ENCODE measurements around the gene HMG20B. TPM values are rescaled to one million over a fixed set of nuclear protein-coding genes. Genes with fewer than 3 reads are reported as not detected.
"Not testable (repeated sequence)": the region's sequence is repeated elsewhere in the genome, so short reads cannot be mapped to it uniquely, and the experiment has no call there.

Gene HMG20B
- total RNA-seq, 5 donors from 2014 or later (not counting 1 experiment from before 2014, with no cell fraction given): 38.0 to 81.6 (median 74.7) TPM

- Histone ChIP-seq H3K36me3 (ENCODE audit: control insufficient read depth in 2 of 2, extremely low read depth in 1 of 2, insufficient read depth in 1 of 2, low read length in 1 of 2) (no peaks in the 10 kb centered on the region), H3K4me1 (ENCODE audit: control insufficient read depth in 1 of 2, extremely low read depth in 1 of 2, insufficient read depth in 2 of 2, low read length in 2 of 2) (no peaks in the 10 kb centered on the region), H3K27me3 (replicated peaks in 1 of 2; ENCODE audit: control insufficient read depth in 2 of 2, extremely low read depth in 1 of 2, insufficient read depth in 2 of 2, low read length in 1 of 2) (no peaks in the 10 kb centered on the region), H3K27ac (ENCODE audit: low read length) (no peak overlapping the region), H3K4me3 (ENCODE audit: control insufficient read depth in 1 of 2, extremely low read depth in 1 of 2, low read length in 1 of 2) (no peak overlapping the region), H3K9me3 (no peaks in the 10 kb centered on the region)
- DNase-seq: no peak
- no peaks in the 10 kb centered on the region for H3K36me3 Mint-ChIP-seq
- WGBS (ENCODE audit: insufficient coverage): 80% methylated on average over 4 of the region's 17 CpGs
- H3K27ac Mint-ChIP-seq: no peak overlapping the region
- ChIA-PET CTCF (no interaction called here), POLR2A (no interaction called here)
- no peaks in the 10 kb centered on the region for H3K9me3 Mint-ChIP-seq
- no peak for ATAC-seq (replicated peaks in 1 of 4)
- H3K4me1 Mint-ChIP-seq: no peaks in the 10 kb centered on the region
- no peak overlapping the region for H3K4me3 Mint-ChIP-seq
- no peaks in the 10 kb centered on the region for H3K27me3 Mint-ChIP-seq
Measured at GRCh38 chr19:3563709-3564524, 8.8 kb upstream of the HMG20B start.

- no peaks in the 10 kb centered on the region for H3K27me3 ChIP-seq (replicated peaks in 1 of 2; ENCODE audit: control insufficient read depth in 2 of 2, extremely low read depth in 1 of 2, insufficient read depth in 2 of 2, low read length in 1 of 2)
- H3K9me3 ChIP-seq: no peaks in the 10 kb centered on the region
- ATAC-seq (replicated peaks in 1 of 4) (no peak), DNase-seq (no peak)
- H3K36me3 ChIP-seq (ENCODE audit: control insufficient read depth in 2 of 2, extremely low read depth in 1 of 2, insufficient read depth in 1 of 2, low read length in 1 of 2): no peaks in the 10 kb centered on the region
- Mint-ChIP-seq H3K9me3 (no peaks in the 10 kb centered on the region), H3K27ac (no peak overlapping the region), H3K36me3 (no peaks in the 10 kb centered on the region), H3K27me3 (no peaks in the 10 kb centered on the region), H3K4me3 (no peak overlapping the region), H3K4me1 (no peaks in the 10 kb centered on the region)
- WGBS (ENCODE audit: insufficient coverage): 89% methylated on average over 19 of the region's 19 CpGs
- H3K27ac ChIP-seq (ENCODE audit: low read length): no peak overlapping the region
- CTCF ChIA-PET: no interaction called here
- no peak overlapping the region for H3K4me3 ChIP-seq (ENCODE audit: control insufficient read depth in 1 of 2, extremely low read depth in 1 of 2, low read length in 1 of 2)
- POLR2A ChIA-PET: interaction anchor here in 1 of 2 donors (0.6 kb wide), 2 partner anchors 13 to 821 kb away, joined by 6 to 12 read pairs; no protein-coding TSS in a partner anchor
- no peaks in the 10 kb centered on the region for H3K4me1 ChIP-seq (ENCODE audit: control insufficient read depth in 1 of 2, extremely low read depth in 1 of 2, insufficient read depth in 2 of 2, low read length in 2 of 2)
Measured at GRCh38 chr19:3565139-3565538, 7.6 kb upstream of the HMG20B start.

GRCh38 chr19:3570042-3570441, 2.7 kb upstream of the HMG20B start:
- H3K9me3 ChIP-seq: not testable (repeated sequence)

GRCh38 chr19:3570606-3571011, 2.1 kb upstream of the HMG20B start:
- peaks cover 14 to 21% (median 18%) of the 10 kb centered on the region in 3 donors for H3K4me1 Mint-ChIP-seq

More at GRCh38 chr19:3570042-3570441, 2.7 kb upstream of the HMG20B start:
- H3K27me3 ChIP-seq (replicated peaks in 1 of 2; ENCODE audit: control insufficient read depth in 2 of 2, extremely low read depth in 1 of 2, insufficient read depth in 2 of 2, low read length in 1 of 2); H3K27ac ChIP-seq (ENCODE audit: low read length); H3K36me3 Mint-ChIP-seq; H3K27ac Mint-ChIP-seq; DNase-seq; H3K36me3 ChIP-seq (ENCODE audit: control insufficient read depth in 2 of 2, extremely low read depth in 1 of 2, insufficient read depth in 1 of 2, low read length in 1 of 2); ATAC-seq (replicated peaks in 1 of 4); H3K27me3 Mint-ChIP-seq; H3K4me3 Mint-ChIP-seq; H3K9me3 Mint-ChIP-seq; H3K4me3 ChIP-seq (ENCODE audit: control insufficient read depth in 1 of 2, extremely low read depth in 1 of 2, low read length in 1 of 2): not testable (repeated sequence)
- ChIA-PET POLR2A (interaction anchor here in 1 of 2 donors (0.6 kb wide), 2 partner anchors 381 to 1886 kb away, joined by 4 to 11 read pairs; no protein-coding TSS in a partner anchor), CTCF (interaction anchor here in 1 of 2 donors (0.7 kb wide), 1 partner anchor 180 kb away, joined by 3 read pairs; no protein-coding TSS in a partner anchor)
- 100% methylated on average over 4 of the region's 11 CpGs for WGBS (ENCODE audit: insufficient coverage)
- H3K4me1 ChIP-seq (ENCODE audit: control insufficient read depth in 1 of 2, extremely low read depth in 1 of 2, insufficient read depth in 2 of 2, low read length in 2 of 2): peaks cover 8 to 22% of the 10 kb centered on the region in 2 experiments
- H3K4me1 Mint-ChIP-seq: peaks cover 11 to 17% (median 12%) of the 10 kb centered on the region in 3 donors

GRCh38 chr19:3572132-3572854, 451 bp upstream of the HMG20B start:
- POLR2A ChIA-PET: no interaction called here
- WGBS (ENCODE audit: insufficient coverage): 4% methylated on average over 39 of the region's 48 CpGs

More at GRCh38 chr19:3570606-3571011, 2.1 kb upstream of the HMG20B start:
- WGBS (ENCODE audit: insufficient coverage): 95% methylated on average over 3 of the region's 7 CpGs
- no peak for ATAC-seq (replicated peaks in 1 of 4)
- Mint-ChIP-seq H3K36me3 (peaks cover 8% of the 10 kb centered on the region), H3K4me3 (no peak overlapping the region), H3K27ac (peak overlapping the region in 1 of 2 donors; percentile 1), H3K27me3 (no peaks in the 10 kb centered on the region), H3K9me3 (no peaks in the 10 kb centered on the region)
- ChIA-PET POLR2A (no interaction called here), CTCF (no interaction called here)
- no peak for DNase-seq
- Histone ChIP-seq H3K27ac (ENCODE audit: low read length) (no peak overlapping the region), H3K9me3 (no peaks in the 10 kb centered on the region), H3K4me3 (ENCODE audit: control insufficient read depth in 1 of 2, extremely low read depth in 1 of 2, low read length in 1 of 2) (no peak overlapping the region), H3K27me3 (replicated peaks in 1 of 2; ENCODE audit: control insufficient read depth in 2 of 2, extremely low read depth in 1 of 2, insufficient read depth in 2 of 2, low read length in 1 of 2) (no peaks in the 10 kb centered on the region), H3K36me3 (ENCODE audit: control insufficient read depth in 2 of 2, extremely low read depth in 1 of 2, insufficient read depth in 1 of 2, low read length in 1 of 2) (peaks cover 3% of the 10 kb centered on the region in 2 donors), H3K4me1 (ENCODE audit: control insufficient read depth in 1 of 2, extremely low read depth in 1 of 2, insufficient read depth in 2 of 2, low read length in 2 of 2) (peaks cover 8 to 22% of the 10 kb centered on the region in 2 experiments)

GRCh38 chr19:3573162-3573857, 566 bp downstream of the HMG20B start:
- peak overlapping the region; percentile 74 to 77 for H3K4me3 ChIP-seq (ENCODE audit: control insufficient read depth in 1 of 2, extremely low read depth in 1 of 2, low read length in 1 of 2)
- H3K36me3 ChIP-seq (ENCODE audit: control insufficient read depth in 2 of 2, extremely low read depth in 1 of 2, insufficient read depth in 1 of 2, low read length in 1 of 2): peaks cover 7% of the 10 kb centered on the region in 2 donors
- Mint-ChIP-seq H3K36me3 (peaks cover 11% of the 10 kb centered on the region), H3K4me3 (peak overlapping the region; percentile 68 to 77 (median 71)), H3K4me1 (peaks cover 14 to 21% (median 18%) of the 10 kb centered on the region in 3 donors), H3K9me3 (no peaks in the 10 kb centered on the region), H3K27me3 (no peaks in the 10 kb centered on the region), H3K27ac (no peak overlapping the region)
- WGBS (ENCODE audit: insufficient coverage): 1% methylated on average over 56 of the region's 60 CpGs
- peaks cover 8 to 22% of the 10 kb centered on the region in 2 experiments for H3K4me1 ChIP-seq (ENCODE audit: control insufficient read depth in 1 of 2, extremely low read depth in 1 of 2, insufficient read depth in 2 of 2, low read length in 2 of 2)
- no peaks in the 10 kb centered on the region for H3K9me3 ChIP-seq
- H3K27ac ChIP-seq (ENCODE audit: low read length): peak overlapping the region; percentile 29
- DNase-seq (peak in 1 of 35 experiments; percentile 30), ATAC-seq (replicated peaks in 1 of 4) (peak in 3 of 4 experiments; percentile 3 to 6 (median 5))
- ChIA-PET CTCF (interaction anchor here in 1 of 2 donors (0.8 kb wide), 1 partner anchor 901 kb away, joined by 5 read pairs; no protein-coding TSS in a partner anchor), POLR2A (no interaction called here)
- no peaks in the 10 kb centered on the region for H3K27me3 ChIP-seq (replicated peaks in 1 of 2; ENCODE audit: control insufficient read depth in 2 of 2, extremely low read depth in 1 of 2, insufficient read depth in 2 of 2, low read length in 1 of 2)

More at GRCh38 chr19:3572132-3572854, 451 bp upstream of the HMG20B start:
- H3K4me1 Mint-ChIP-seq: peaks cover 14 to 21% (median 18%) of the 10 kb centered on the region in 3 donors
- no peaks in the 10 kb centered on the region for H3K27me3 ChIP-seq (replicated peaks in 1 of 2; ENCODE audit: control insufficient read depth in 2 of 2, extremely low read depth in 1 of 2, insufficient read depth in 2 of 2, low read length in 1 of 2)
- no peaks in the 10 kb centered on the region for H3K9me3 ChIP-seq
- no peaks in the 10 kb centered on the region for H3K9me3 Mint-ChIP-seq
- peak overlapping the region; percentile 51 for H3K4me3 ChIP-seq (ENCODE audit: control insufficient read depth in 1 of 2, extremely low read depth in 1 of 2, low read length in 1 of 2)
- H3K27ac Mint-ChIP-seq: peak overlapping the region; percentile 11 to 25
- peaks cover 8 to 22% of the 10 kb centered on the region in 2 experiments for H3K4me1 ChIP-seq (ENCODE audit: control insufficient read depth in 1 of 2, extremely low read depth in 1 of 2, insufficient read depth in 2 of 2, low read length in 2 of 2)
- peak overlapping the region; percentile 62 to 79 (median 77) for H3K4me3 Mint-ChIP-seq
- peaks cover 3 to 7% of the 10 kb centered on the region in 2 donors for H3K36me3 ChIP-seq (ENCODE audit: control insufficient read depth in 2 of 2, extremely low read depth in 1 of 2, insufficient read depth in 1 of 2, low read length in 1 of 2)
- ATAC-seq (replicated peaks in 1 of 4) (peak; percentile 93 to 97 (median 96)), DNase-seq (peak; percentile 97 to 100 (median 99))
- peak overlapping the region; percentile 66 for H3K27ac ChIP-seq (ENCODE audit: low read length)
- peaks cover 11% of the 10 kb centered on the region for H3K36me3 Mint-ChIP-seq
- no peaks in the 10 kb centered on the region for H3K27me3 Mint-ChIP-seq
- CTCF ChIA-PET: no interaction called here
